H9 (cell line): ENCODE data around the gene DYRK3. TPM values are rescaled to one million over a fixed set of nuclear protein-coding genes. Genes with fewer than 3 reads are reported as not detected.

ENCODE experiments used
- DNase-seq: peaks from one replicate; pipeline ENCODE4 v3.0.0-alpha.2; 2017
- H2AFZ ChIP-seq: one replicate; pipeline ENCODE4 v1.6.1; 2013; ENCODE audit warnings: mild to moderate bottlenecking, low read length, control low read depth, moderate library complexity
- H2AK5ac ChIP-seq: 2 replicates; pipeline ENCODE4 v1.6.1; 2013; ENCODE audit warnings: low read length, control low read depth, mixed read lengths; ENCODE audit not compliant: insufficient read length
- H2BK120ac ChIP-seq: one replicate; pipeline ENCODE4 v1.6.1; 2013; ENCODE audit warnings: low read depth, mild to moderate bottlenecking, low read length, control low read depth, inconsistent platforms; ENCODE audit not compliant: poor library complexity, severe bottlenecking
- H2BK12ac ChIP-seq: 2 replicates; pipeline ENCODE4 v1.6.1; 2013; ENCODE audit warnings: low read length, control low read depth, mixed read lengths, low read depth; ENCODE audit not compliant: insufficient read length
- H2BK15ac ChIP-seq: 2 replicates; pipeline ENCODE4 v1.6.1; 2013; ENCODE audit warnings: low read depth, low read length, control low read depth
- H2BK20ac ChIP-seq: one replicate; pipeline ENCODE4 v1.6.1; 2013; ENCODE audit warnings: low read depth, mild to moderate bottlenecking, low read length, control low read depth, inconsistent platforms; ENCODE audit not compliant: poor library complexity, severe bottlenecking
- H2BK5ac ChIP-seq: 2 replicates; pipeline ENCODE4 v1.6.1; 2013; ENCODE audit warnings: low read length, control low read depth, mixed read lengths; ENCODE audit not compliant: insufficient read length
- H3K14ac ChIP-seq: 2 replicates; pipeline ENCODE4 v1.6.1; 2013; ENCODE audit warnings: low read length, control low read depth; ENCODE audit not compliant: insufficient read depth
- H3K18ac ChIP-seq: 2 replicates; pipeline ENCODE4 v1.6.1; 2013; ENCODE audit warnings: low read depth, mild to moderate bottlenecking, mixed read lengths, low read length, control low read depth; ENCODE audit not compliant: insufficient read length
- H3K23ac ChIP-seq: 2 replicates; pipeline ENCODE4 v1.6.1; 2013; ENCODE audit warnings: low read length, control low read depth, mixed read lengths, low read depth; ENCODE audit not compliant: insufficient read length
- H3K23me2 ChIP-seq: 2 replicates; pipeline ENCODE4 v1.6.1; 2013; ENCODE audit warnings: low read depth, mild to moderate bottlenecking, mixed read lengths, low read length, control low read depth; ENCODE audit not compliant: insufficient read length, poor library complexity, severe bottlenecking
- H3K27ac ChIP-seq: 2 replicates; pipeline ENCODE4 v1.5.1; 2013; ENCODE audit warnings: low read length, control low read depth, mixed read lengths, low read depth; ENCODE audit not compliant: insufficient read length
- H3K27me3 ChIP-seq: 2 replicates; pipeline ENCODE4 v1.6.1; 2013; ENCODE audit warnings: low read length, control low read depth, inconsistent platforms; ENCODE audit not compliant: insufficient read depth
- H3K4ac ChIP-seq: 2 replicates; pipeline ENCODE4 v1.6.1; 2013; ENCODE audit warnings: low read depth, mild to moderate bottlenecking, control low read depth, inconsistent platforms, low read length, moderate library complexity
- H3K4me1 ChIP-seq: 2 replicates; pipeline ENCODE4 v1.6.1; 2013; ENCODE audit warnings: low read length, control low read depth, inconsistent platforms; ENCODE audit not compliant: insufficient read depth
- H3K4me2 ChIP-seq: 2 replicates; pipeline ENCODE4 v1.6.1; 2013; ENCODE audit warnings: low read length, control low read depth, mixed read lengths; ENCODE audit not compliant: insufficient read length, insufficient read depth
- H3K56ac ChIP-seq: 2 replicates; pipeline ENCODE4 v1.6.1; 2013; ENCODE audit warnings: low read depth, mild to moderate bottlenecking, mixed read lengths, low read length, control low read depth; ENCODE audit not compliant: insufficient read length
- H3K79me1 ChIP-seq: 2 replicates; pipeline ENCODE4 v1.6.1; 2013; ENCODE audit warnings: low read depth, mild to moderate bottlenecking, moderate library complexity, low read length, control low read depth, inconsistent platforms; ENCODE audit not compliant: insufficient read depth, poor library complexity, severe bottlenecking
- H3K79me2 ChIP-seq: 2 replicates; pipeline ENCODE4 v1.6.1; 2013; ENCODE audit warnings: low read length, control low read depth, inconsistent platforms; ENCODE audit not compliant: insufficient read depth
- H3K9ac ChIP-seq: 2 replicates; pipeline ENCODE4 v1.6.1; 2013; ENCODE audit warnings: low read length, control low read depth, mixed read lengths; ENCODE audit not compliant: insufficient read length; ENCODE audit errors: extremely low read depth
- H3K9me3 ChIP-seq: one replicate; pipeline ENCODE4 v1.6.1; 2013; ENCODE audit warnings: low read depth, low read length, inconsistent platforms; ENCODE audit not compliant: control insufficient read depth
- H3T11ph ChIP-seq: one replicate; pipeline ENCODE4 v1.6.1; 2013; ENCODE audit warnings: mild to moderate bottlenecking, low read length, control low read depth, inconsistent platforms
- H4K20me1 ChIP-seq: one replicate; pipeline ENCODE4 v1.6.1; 2013; ENCODE audit not compliant: control insufficient read depth, insufficient read length, insufficient read depth
- H4K5ac ChIP-seq: 2 replicates; pipeline ENCODE4 v1.6.1; 2013; ENCODE audit warnings: low read depth, mild to moderate bottlenecking, mixed read lengths, low read length, control low read depth; ENCODE audit not compliant: insufficient read length
- H4K8ac ChIP-seq: replicated peaks from 2 replicates; pipeline ENCODE4 v1.6.1; 2013; ENCODE audit warnings: low read length, control low read depth, mixed read lengths, low read depth; ENCODE audit not compliant: insufficient read length
- H4K91ac ChIP-seq: 2 replicates; pipeline ENCODE4 v1.6.1; 2013; ENCODE audit warnings: low read depth, mild to moderate bottlenecking, moderate library complexity, mixed read lengths, low read length, control low read depth; ENCODE audit not compliant: insufficient read length
- H3K27ac Mint-ChIP-seq, 3 experiments: 2 replicates in 2 of 3; 3 replicates in 1 of 3; pipeline ENCODE4 v1.8.0; 2020 to 2021; ENCODE audit warnings: mixed read lengths in 3 of 3, mild to moderate bottlenecking in 1 of 3, moderate library complexity in 1 of 3
- H3K27me3 Mint-ChIP-seq: 2 replicates; pipeline ENCODE4 v1.8.0; 2021; ENCODE audit warnings: low read depth, mild to moderate bottlenecking, moderate library complexity, mixed read lengths
- H3K36me3 Mint-ChIP-seq, 3 experiments: 2 replicates in 2 of 3; 3 replicates in 1 of 3; pipeline ENCODE4 v1.8.0; 2020 to 2021; ENCODE audit warnings: low read depth in 3 of 3, mixed read lengths in 3 of 3; ENCODE audit not compliant: insufficient read depth in 1 of 3
- H3K4me1 Mint-ChIP-seq, 2 experiments: 2 replicates each; pipeline ENCODE4 v1.8.0; 2020; ENCODE audit warnings: mixed read lengths in 2 of 2
- H3K4me3 Mint-ChIP-seq, 2 experiments: 2 replicates in 1 of 2; 3 replicates in 1 of 2; pipeline ENCODE4 v1.8.0; 2020 to 2021; ENCODE audit warnings: mild to moderate bottlenecking in 2 of 2, mixed read lengths in 2 of 2, moderate library complexity in 1 of 2
- H3K9me3 Mint-ChIP-seq, 2 experiments: 2 replicates in 1 of 2; 3 replicates in 1 of 2; pipeline ENCODE4 v1.8.0; 2020; ENCODE audit warnings: mild to moderate bottlenecking in 2 of 2, mixed read lengths in 2 of 2, moderate library complexity in 1 of 2
- WGBS: extraction: QIAGEN DNeasy Blood & Tissue Kit; methylation state at CpG from one replicate; pipeline ENCODE4 v1.1.7; 2013; ENCODE audit warnings: missing lambda C conversion rate, low lambda C conversion rate, mixed read lengths; ENCODE audit not compliant: insufficient read length; ENCODE audit errors: extremely low coverage; 5-methylcytosine and 5-hydroxymethylcytosine counted together
- total RNA-seq: library from RNA; stranded (reverse); gene quantifications from 2 replicates; pipeline ENCODE4 v1.2.1, GENCODE V29; 2021
- TF ChIP-seq, protein P1 (sequence below): fragments of 200-600 bp; sonication (generic); conservative IDR thresholded peaks from 3 replicates; pipeline ENCODE4 v1.8.0; 2021; ENCODE audit warnings: antibody characterized with exemption, mild to moderate bottlenecking

Gene DYRK3
- total RNA-seq, 1 experiment from 2014 or later: 4.7 TPM

DNA sequence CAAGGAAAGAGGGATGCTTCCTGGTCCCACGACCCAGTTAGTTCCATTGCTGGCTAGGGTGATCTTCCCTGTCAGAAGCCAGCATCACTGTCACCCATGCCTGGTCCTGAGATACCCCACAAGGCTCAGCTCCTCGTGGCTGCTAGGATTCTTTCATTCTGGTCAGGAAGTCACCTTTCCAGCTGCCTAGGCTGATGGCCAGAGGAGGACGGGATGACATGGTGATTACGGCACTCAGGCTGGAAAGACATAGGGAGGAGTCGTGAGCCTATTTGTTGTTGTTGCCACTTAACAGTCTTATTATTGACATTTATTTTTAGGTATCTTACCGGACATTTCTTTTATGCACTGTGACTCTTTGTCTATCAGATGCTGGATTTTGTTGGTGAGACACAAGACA is 29.4 kb downstream of the DYRK3 start:
- H3K79me1 ChIP-seq: no peaks in the 10 kb centered on the region
- H3K79me2 ChIP-seq: no peaks in the 10 kb centered on the region
- H4K91ac ChIP-seq: no peak overlapping the region
- H4K8ac ChIP-seq: no peak overlapping the region
- no peaks in the 10 kb centered on the region for H3K4me1 ChIP-seq
- H3K4ac ChIP-seq: no peak overlapping the region
- no peaks in the 10 kb centered on the region for H3K9me3 Mint-ChIP-seq
- peaks cover 2 to 6% of the 10 kb centered on the region in 2 experiments; a peak in 2 of 4 replicates for H3K4me1 Mint-ChIP-seq
- H3K23me2 ChIP-seq: peaks cover 3% of the 10 kb centered on the region
- H2BK12ac ChIP-seq: no peak overlapping the region
- H4K20me1 ChIP-seq: no peaks in the 10 kb centered on the region
- H3K27me3 ChIP-seq: peaks cover 5% of the 10 kb centered on the region; the same call in 1 of the 2 replicates
- no peak overlapping the region for H4K5ac ChIP-seq
- DNase-seq: no peak
- H3K4me3 Mint-ChIP-seq: no peak overlapping the region
- H3K36me3 Mint-ChIP-seq: no peaks in the 10 kb centered on the region
- H3K4me2 ChIP-seq: no peak overlapping the region
- H2BK120ac ChIP-seq: no peak overlapping the region
- H3K56ac ChIP-seq: no peak overlapping the region
- no peak overlapping the region for H2BK5ac ChIP-seq
- no peak overlapping the region for H3K27ac ChIP-seq
- TF ChIP-seq, protein P1, sequence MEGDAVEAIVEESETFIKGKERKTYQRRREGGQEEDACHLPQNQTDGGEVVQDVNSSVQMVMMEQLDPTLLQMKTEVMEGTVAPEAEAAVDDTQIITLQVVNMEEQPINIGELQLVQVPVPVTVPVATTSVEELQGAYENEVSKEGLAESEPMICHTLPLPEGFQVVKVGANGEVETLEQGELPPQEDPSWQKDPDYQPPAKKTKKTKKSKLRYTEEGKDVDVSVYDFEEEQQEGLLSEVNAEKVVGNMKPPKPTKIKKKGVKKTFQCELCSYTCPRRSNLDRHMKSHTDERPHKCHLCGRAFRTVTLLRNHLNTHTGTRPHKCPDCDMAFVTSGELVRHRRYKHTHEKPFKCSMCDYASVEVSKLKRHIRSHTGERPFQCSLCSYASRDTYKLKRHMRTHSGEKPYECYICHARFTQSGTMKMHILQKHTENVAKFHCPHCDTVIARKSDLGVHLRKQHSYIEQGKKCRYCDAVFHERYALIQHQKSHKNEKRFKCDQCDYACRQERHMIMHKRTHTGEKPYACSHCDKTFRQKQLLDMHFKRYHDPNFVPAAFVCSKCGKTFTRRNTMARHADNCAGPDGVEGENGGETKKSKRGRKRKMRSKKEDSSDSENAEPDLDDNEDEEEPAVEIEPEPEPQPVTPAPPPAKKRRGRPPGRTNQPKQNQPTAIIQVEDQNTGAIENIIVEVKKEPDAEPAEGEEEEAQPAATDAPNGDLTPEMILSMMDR: no peak
- no peak overlapping the region for H2AFZ ChIP-seq
- H3T11ph ChIP-seq: no peak overlapping the region
- no peak overlapping the region for H3K14ac ChIP-seq
- no peak overlapping the region for H3K27ac Mint-ChIP-seq
- no peak overlapping the region; the same call in 1 of the 2 replicates for H2BK15ac ChIP-seq
- H3K18ac ChIP-seq: no peak overlapping the region
- no peak overlapping the region for H2BK20ac ChIP-seq
- peaks cover 62% of the 10 kb centered on the region for H3K27me3 Mint-ChIP-seq
- H2AK5ac ChIP-seq: no peak overlapping the region
- no peaks in the 10 kb centered on the region for H3K9me3 ChIP-seq
- no CpG with 5 or more reads among the region's 6 CpGs for WGBS
- H3K9ac ChIP-seq: no peak overlapping the region
- no peak overlapping the region for H3K23ac ChIP-seq
